HUDEP-2 (cell line): ENCODE results near the gene EVC.

Source experiments
- DNase-seq, 76 experiments: peaks; one replicate each; lab custom pipeline; 2025; ENCODE audit not compliant: unreplicated experiment in 76 of 76; lab: John Stamatoyannopoulos, UW

The EVC gene

DNA sequence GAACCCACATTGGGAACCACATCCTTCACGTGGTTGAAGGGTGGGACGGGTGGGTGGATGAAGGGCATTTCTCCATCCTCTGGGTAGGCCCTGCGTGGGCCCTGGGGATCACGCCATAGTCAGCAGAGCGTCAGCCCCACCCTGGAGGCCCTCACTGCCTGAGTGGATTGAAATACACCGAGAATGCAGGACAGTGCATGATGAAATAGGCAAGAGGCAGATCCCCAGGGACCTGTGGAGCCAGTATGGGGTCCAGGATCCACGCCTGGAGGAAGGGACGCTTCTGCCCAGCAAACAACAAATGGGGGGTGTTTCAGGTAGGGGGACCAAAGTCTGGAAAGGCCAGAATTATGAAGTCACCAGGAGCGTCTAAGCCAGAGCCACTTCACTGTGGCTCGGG is 19.4 kb downstream of the EVC start:
- DNase-seq, result no peak

DNA sequence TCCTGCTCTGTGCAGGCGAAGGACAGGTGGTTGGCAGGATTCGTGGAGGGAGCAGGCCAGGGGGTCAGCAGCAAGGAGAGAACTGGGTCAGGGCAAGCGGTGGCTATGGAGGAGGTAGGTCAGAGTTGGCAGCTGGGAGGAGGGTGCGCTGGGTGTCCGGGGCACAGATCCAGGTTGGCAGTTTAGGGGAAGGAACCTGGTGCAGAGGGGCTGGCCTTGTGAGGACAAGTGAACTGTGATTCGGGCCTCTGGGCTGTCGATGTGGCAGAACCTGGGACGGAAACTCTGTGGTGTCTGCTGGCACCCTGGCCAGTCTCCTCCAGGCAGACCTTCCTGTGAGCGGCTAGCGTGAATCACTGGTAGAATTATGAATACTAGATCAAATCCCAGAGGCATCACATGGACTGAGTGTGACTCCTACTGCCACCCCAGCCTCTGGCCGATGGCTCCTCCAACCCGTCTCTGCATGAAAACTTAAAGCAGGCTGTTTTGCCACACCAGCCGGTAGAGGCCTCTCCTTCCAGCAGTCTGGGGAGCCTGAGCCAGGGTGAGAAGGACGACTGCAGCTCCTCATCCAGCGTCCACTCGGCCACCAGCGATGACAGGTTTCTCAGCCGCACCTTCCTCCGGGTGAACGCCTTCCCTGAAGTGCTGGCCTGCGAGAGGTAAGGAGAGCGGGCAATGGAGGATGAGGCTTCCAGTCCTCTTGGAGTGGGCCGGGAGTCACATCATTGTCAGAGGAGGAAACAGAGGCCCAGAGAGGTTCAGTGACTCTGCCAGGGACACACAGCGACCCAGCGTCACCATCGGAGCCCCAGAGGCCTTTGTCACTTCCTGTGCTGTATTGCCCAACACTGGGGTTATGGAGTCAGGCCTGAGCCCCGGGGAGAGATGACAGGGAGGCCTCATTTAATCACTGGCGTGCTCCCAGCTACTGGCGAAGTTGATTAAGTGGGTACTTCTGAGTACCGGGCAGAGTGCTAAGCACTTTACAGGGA is 20.3 kb downstream of the EVC start:
- DNase-seq, result no peak

DNA sequence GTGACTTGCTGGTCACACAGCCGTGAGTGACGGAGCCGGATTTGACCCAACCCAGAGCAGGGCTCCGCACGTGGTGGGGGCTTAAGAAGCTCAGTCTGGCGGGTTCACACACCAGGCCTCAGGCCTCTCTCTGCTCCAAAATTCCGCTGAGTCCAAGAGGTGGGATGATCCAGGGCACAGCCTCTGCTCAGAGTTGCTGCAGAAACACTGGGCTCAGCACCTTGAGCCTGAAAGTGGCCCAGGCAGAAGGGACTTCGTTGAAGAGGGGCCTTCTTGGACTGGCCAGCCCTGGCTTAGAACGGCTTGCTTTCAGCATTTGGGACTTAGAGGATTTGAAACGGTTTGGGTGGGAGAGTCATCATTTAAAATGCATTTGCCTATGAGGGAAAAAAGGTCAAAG is 21.2 kb downstream of the EVC start:
- DNase-seq, result no peak

DNA sequence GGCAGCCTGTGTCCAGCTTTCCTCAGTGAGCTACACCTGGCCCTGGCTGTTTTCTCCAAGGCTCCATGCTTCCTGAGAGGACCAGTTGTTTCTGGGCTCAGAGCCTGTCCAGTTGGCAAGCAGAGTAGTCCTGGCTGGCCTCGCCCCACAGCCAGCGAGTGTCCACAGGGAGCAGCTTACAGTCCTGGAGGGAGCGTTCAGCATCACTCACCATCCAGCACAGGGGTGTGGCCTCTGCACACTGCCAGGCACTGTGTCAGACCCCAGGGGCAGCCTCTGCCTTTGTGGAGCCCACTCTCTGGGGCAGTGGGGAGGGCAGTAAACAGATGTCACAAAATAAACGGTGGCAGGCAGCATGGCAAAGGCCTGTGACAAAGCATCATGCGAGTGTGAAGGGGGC is 23.9 kb downstream of the EVC start:
- no peak for DNase-seq

DNA sequence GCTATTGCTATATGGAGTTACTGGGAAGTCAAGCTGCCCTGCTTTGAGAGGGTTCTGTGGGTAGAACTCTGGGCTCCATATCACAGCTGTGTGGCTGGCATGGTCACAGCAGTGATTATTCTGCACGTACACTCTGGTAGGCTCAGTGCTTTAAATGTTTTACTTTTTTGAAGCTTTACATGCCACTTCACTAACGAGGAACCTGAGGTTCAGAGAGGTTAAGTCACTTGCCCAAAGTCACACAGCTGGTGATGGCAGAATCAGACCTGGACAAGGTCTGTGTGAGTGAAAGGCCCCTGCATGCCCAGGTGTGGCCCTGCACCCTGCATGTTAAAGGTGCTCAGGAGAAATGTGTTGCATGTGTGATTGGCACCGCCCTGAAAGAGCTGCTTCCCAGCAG is 24.5 kb downstream of the EVC start:
- DNase-seq, result no peak

DNA sequence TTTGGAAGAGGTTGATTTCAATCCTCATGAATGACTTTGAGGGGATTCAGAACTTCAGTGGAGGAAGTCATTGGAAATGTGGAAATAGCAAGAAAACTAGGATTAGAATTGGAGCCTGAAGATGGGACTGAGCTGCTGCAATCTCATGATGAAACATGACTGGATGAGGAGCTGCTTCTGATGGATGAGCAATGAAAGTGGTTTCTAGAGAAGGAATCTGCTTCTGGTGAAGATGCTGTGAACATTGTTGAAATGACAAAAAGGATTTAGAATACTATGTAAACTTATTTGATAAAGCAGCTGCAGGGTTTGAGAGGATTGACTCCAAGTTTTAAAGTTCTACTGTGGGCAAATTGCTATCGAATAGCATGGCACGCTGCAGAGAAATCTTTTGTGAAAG is 27.1 kb downstream of the EVC start:
- no peak for DNase-seq

DNA sequence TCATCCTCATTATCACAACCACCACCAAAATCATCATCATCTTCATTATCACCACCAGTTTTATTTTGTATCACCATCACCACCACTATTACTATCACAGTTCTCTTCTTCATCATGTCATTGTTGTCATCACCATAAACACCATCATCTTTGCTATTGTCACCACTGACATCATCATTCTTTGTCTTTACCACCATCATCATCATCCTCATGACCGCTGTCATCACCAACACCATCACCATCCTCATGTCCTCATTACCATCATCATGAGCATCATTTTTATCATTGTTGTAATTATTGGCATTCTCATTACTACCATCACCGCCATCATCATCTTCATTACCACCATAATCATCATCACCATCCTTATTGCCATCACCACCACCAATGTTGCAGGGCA is 31.4 kb downstream of the EVC start:
- DNase-seq, result no peak

DNA sequence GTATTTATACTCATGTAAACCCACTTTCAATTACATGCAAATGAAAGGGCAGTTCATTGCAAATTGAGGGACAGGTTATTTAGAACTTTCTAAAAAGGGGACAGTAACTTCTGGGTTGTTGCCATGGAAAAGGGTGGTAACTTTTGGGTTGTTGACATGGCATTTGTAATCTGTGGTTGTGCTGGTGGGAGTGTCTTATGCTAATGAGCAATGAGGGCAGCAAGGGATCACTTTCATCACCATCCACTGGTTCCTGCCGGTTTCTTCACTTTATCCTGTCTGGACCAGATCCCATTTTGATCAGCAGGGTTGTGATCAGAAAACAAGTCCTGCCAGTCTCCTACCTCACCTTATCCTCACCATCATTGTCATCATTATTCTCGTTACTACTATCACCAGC is 32.0 kb downstream of the EVC start:
- DNase-seq, result no peak

DNA sequence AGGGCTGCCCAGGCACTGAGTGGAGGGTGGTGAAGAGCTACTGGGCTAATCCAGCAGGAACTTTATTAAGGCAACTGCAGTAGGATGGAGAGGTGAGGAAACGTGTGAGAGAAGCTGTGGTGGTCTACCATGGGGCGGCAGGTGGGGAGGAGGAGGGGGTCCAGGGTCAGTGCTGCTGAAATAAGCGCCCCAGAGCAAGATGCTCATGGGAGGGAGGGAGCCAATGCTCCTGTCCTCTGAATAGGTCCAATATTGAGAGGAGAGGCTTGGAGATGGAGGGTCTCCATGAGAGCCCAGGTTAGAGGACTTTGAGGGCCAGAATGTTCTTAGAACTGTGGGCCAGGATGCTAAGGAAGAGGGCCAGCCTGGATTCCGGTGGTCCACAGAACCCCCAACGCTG is 35.2 kb downstream of the EVC start:
- DNase-seq, result no peak

DNA sequence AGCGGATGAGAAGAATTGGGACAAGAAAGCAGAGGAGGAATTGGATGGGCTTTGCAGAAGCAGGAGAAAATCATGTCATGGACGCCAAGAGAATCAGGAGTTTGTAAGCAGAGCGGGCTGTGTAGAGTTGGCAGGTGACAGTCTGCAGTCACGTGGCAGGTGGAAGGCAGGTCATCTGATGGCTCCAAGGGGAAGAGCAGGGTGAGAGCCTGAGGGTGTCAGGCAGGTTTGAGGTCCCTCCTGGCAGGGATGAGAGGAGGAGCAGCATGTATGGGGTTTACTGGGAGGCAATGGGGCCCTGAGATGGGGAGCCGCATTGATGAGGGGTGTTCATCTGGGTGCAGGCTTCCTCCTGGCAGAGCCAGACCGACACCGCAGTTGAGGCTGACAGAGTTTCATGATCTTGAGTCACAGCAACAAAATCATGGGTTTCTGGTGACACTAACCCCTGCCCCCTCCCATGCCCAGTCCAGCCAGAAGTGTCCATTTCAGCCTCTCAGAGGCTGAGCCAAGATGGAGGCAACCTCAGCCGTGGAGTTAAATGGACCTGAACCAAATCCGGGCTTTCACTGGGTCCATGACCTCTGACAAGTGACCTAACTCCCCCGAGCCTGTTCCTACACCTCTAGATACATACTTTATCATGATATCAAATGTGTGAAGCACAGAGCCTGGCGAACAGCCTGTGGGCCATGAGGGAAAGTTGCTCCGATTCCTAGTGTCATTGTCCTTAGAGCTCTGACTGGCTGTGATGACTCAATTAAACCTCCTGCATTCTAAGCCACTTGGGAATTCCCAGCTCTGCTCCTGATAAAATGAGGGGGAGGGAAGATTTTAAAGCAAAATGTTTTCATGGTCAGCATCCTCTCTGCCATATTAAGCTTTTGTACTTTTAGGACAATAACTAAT is 36.1 kb downstream of the EVC start:
- DNase-seq, result no peak

DNA sequence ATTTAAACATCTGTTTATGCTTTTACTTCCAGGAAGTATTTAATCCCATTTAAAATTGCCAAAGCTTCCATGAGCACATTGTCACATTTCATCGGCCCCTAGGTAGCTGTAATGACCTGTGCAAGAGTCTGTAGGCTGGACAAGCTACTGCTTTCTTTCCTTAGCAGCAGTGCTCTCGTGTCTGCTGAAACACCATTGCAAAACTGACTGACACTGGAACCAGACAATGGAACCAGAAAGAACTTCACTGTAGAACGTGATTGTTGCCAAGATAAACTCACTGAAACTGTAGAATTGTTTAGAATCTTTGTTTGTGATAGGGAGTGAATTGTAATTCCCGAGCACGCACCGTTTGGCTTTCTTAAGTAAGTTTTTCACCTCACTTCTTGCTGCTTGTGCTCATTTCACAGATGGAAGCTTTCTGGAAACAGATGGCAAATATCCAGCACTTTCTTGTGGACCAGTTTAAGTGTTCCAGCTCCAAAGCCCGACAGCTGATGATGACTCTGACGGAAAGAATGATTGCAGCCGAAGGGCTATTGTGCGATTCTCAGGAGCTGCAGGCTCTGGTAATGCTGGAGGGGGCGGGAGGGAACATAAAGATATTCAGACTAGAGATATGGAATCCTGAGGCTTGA is 36.9 kb downstream of the EVC start:
- DNase-seq, result no peak

DNA sequence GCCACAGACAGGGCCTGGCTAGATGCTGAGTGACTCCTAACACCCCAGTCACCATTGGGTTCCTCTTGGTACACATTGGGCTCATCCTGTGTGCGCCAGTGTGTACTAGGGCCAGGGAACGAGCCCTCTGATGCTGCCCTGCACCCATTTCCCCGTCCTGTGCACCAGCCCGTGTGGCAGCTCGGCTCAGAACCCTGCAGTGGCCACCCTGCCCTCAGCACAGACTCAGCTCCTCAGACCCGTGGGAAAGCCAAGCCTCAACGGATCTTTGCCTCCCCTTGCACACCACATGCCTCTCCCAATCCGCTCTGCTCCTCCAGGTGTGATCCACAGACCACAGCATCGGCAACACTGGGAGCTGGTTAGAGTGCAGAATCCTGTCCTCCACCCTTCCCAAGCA is 38.6 kb downstream of the EVC start:
- no peak for DNase-seq

DNA sequence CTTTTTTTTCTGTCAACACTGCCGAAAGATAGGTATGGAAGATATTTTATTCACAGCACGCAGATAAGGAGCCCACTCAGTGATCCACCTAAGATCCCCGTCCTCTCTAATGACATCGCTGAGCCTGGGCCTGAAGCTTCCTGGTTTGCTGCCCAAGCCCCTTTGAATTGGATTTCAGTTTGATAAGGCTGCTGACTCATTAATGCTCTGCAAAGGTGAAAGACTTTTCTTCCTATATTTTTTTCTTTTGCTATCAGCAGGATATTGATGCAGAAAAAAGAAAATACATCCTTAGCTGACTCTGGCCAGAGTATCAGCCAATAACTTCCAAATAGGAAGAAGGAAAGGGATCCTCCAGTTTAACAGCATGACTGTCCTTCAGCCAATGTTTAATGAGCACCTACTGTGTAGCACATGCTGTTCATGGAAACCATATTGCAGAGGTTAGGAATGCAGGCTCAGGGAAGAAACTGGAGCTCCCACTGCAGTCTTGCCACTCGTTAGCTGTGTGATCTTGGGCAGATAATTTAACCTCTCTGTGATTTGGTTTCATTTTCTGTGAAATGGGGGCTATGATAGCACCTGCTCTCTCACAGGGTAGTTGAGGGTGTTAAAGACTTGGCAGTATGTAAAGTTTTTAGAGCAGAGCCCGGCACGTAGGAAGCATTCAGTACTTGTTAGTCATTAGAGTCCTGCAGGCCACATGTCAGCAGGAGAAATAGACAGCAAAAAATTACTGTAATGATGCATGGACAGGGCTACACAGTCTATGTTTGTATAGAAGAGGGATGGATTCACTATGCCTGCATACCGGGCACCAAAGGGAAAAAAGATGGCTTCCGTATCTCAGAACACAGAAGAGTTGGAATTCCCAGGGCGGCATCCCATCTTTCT is 39.3 kb downstream of the EVC start:
- no peak for DNase-seq

DNA sequence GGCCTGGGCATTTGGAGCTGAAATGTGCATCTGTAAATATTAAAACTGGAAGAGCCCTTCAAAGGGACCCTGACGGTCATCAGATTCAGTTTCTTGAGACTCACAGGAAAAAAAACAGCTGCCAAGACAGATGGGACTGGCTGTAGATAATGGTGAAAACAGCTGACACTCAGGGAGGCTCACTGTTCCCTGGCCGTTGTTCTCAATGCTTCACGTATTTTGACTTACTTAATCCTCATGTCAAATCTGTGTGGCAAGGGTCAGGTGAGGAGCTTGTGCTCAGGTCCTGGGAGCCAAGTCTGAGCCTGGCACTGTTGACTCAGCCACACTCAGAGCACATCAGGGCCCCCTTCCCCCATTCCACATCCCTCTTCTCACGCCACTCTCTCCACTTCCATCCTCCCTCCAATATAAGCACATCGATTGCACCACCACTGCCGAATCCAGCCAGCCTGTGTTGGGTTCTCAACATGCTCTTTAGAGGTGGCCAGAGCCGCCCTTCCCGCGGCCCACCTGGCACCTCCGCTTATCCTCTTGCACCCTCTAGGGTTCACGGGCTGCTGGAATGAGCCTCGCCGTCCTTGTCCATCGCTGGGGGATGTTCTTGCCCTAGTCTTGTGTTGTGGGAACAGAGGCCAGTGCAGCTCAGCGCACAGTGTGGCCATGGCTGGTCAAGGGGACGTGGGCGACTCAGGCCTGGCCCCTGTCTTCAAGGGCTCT is 40.1 kb downstream of the EVC start:
- no peak for DNase-seq

DNA sequence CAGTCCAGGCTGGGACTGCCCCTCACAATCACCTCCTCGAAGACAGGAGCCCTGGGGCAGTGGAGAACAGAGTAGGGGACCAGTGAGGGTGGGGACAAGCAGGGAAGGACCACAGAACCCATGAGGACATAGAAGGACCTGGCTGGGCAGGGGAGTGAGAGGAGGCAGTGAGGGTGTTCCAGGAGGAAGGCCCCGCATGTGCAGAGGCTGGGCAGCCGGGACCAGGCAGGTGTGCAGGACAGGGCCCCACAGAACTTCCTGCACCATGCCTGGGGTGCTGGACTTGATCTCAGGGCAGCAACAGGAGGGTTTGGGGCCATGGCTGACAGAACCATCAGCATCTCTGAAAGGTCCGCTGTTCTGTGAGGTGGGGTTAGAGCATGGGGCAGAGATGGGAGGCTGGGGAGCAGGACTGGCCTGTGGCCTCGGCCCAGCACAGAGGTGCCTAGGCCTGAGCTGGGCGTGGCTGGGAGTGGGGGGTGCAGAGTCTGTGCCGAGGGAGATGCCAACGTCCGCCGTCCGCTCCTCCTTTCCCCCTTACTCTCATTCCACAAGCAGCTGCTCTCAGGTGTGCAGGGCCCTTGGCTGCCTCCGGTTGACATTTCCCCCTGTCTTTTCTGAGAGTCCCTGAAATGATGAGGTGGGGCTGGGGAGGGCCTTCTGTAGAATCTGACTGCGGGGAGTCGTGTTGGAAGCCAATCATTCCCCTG is 40.8 kb downstream of the EVC start:
- DNase-seq, result no peak

DNA sequence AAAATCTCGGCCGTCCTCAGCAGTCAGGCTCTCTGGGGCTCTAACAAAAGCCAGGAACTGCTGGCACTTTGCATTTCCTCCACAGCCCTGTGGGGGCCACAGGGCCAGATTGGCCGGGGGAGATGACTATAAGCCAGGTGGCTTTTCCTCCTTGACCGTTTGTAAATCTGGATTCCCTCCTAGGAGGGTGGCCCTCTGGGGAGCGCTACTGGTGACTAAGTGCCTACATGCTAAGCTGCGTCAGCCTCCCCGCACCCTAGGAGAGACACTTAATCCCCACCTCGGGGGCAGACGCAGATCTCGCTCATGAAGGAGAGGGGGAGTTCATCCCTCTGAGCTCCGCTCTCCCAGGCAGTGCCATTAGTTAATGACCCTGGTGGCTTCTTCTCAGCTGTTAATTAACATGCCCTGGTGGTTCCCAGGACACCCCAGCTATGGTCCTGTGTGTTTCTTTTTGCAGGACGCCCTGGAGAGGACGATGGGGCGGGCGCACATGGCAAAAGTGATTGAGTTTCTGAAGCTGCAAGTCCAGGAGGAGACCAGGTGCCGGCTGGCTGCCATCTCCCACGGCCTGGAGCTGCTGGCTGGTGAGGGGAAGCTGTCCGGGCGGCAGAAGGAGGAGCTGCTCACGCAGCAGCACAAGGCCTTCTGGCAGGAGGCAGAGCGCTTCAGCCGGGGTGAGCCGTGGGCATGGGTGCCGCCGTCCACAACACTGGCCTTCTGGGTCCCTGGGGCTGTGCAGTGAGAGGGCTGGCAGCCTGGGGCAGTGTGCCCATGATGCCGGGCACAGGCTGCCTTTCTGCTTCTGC is 41.6 kb downstream of the EVC start:
- DNase-seq, result no peak

DNA sequence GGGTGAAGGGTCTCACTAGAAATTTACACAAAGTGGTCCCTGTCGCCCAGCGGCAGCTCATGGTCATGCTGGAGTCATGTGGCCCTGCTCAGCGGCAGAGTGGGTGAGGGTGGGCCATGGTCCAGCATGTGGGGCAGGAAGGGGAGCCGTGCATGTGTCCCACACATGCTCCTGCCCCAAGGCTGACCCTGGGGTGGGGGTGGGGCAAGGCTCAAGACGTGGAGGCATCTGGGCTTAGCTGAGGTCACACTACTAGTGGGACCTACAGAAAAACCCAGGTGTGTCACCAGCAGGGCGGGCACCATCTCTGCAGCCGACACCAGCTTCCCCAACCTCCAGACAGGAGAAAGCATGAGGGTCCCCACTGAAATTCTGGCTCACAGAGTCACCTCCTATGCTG is 42.4 kb downstream of the EVC start:
- no peak for DNase-seq
